M059J (cell line): Measurements from ENCODE around the gene SMURF1. TPM values are rescaled to one million over a fixed set of nuclear protein-coding genes. Genes with fewer than 3 reads are reported as not detected.

ENCODE experiments used
- DNase-seq: peaks from one replicate; pipeline ENCODE4 v3.0.0-alpha.2; 2012; ENCODE audit warnings: low read depth
- total RNA-seq: library from RNA; depleted of rRNA; stranded (reverse); fragments of >200 nt; shearing (Covaris generic); gene quantifications from 2 replicates; pipeline ENCODE4 v1.2.3, GENCODE V29; 2014

Gene SMURF1
- total RNA-seq, 1 experiment from 2014 or later, result 21.1 TPM

DNA sequence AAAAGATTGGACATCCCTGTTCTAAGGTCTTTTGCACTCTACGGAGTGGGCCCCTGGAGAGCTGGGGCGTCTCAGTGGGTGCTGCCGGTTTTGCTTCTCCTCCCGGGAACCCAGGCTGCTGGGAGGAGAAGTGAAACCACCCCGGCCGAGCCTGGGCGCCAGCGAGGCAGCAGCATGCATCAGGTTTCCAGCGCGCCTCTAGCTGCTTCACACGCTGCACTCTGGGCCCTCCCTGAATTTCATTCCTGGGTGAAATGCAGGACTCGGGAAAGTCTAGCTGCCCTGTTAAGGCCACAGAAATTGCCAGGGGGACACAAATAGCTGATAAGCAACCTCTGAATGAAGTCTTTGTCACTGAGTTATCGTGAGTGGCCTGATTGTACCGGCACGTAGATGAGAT lies 138.1 kb downstream of the SMURF1 start:
- DNase-seq, result no peak

GRCh38 chr7:99004781-99005500 lies 139.0 kb downstream of the SMURF1 start:
- no peak for DNase-seq

GRCh38 chr7:99004216-99004615 lies 139.7 kb downstream of the SMURF1 start:
- no peak for DNase-seq

- no peak for DNase-seq
Measured at GRCh38 chr7:99003419-99003818, 140.5 kb downstream of the SMURF1 start.

DNA sequence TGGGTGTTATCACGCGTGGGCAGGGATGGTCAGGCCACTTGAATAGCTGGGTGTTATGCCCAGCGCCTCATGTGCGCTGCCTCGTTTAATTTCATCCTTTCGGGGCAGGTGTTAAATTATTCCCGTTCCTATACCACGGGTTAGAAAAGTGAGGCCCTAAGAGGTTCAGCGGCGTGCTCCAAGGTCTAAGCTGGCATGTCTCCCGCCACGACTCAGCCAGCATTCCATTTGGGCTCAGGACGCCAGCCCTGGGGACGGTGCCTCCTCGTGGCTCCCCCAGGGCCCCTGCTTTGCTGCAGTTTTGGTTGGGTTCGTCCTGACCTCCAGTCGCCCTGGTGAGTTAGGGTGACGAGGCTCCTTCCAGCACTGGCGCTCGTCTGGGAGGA lies 141.1 kb downstream of the SMURF1 start:
- no peak for DNase-seq

GRCh38 chr7:99002148-99002826 lies 141.6 kb downstream of the SMURF1 start:
- no peak for DNase-seq

DNA sequence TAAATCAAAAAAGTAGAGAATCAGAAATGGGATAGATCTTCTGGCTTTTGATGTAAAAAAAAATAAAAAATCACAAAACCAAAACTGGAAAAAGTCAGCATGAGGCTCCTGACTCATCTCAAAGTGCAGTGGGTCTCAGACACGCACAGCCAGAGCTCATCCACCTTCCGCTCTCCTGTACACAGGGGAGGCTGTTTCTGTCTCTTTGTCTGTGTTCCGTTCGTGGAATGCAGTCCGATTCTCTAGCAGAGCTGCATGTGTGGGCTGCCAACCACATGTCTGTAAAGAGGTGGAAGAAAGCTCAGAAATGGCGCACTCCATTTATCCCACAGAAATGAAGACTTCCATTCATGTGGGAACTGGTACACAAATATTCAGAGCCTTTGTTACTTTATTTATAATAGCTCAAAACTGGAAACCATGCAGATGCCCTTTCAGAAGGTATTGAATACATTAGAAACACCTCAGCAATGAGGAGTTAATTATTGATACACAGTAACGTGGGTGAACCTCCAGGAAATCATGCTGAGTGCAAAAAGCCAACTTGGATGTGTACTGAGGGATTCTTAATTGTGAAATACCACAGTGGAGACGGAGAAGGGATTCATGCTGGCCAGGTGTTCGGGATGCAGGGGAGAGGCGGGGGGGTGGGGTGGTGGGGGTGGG lies 142.3 kb downstream of the SMURF1 start:
- no peak for DNase-seq

- DNase-seq, result no peak
Measured at GRCh38 chr7:99000904-99001465, 142.9 kb downstream of the SMURF1 start.

GRCh38 chr7:99000196-99000903 lies 143.6 kb downstream of the SMURF1 start:
- no peak for DNase-seq

GRCh38 chr7:98998821-98999725 lies 144.8 kb downstream of the SMURF1 start:
- DNase-seq, result no peak

- no peak for DNase-seq
Measured at GRCh38 chr7:98997846-98998245, 146.1 kb downstream of the SMURF1 start.

- no peak for DNase-seq
Measured at GRCh38 chr7:98996150-98996552, 147.8 kb downstream of the SMURF1 start.

DNA sequence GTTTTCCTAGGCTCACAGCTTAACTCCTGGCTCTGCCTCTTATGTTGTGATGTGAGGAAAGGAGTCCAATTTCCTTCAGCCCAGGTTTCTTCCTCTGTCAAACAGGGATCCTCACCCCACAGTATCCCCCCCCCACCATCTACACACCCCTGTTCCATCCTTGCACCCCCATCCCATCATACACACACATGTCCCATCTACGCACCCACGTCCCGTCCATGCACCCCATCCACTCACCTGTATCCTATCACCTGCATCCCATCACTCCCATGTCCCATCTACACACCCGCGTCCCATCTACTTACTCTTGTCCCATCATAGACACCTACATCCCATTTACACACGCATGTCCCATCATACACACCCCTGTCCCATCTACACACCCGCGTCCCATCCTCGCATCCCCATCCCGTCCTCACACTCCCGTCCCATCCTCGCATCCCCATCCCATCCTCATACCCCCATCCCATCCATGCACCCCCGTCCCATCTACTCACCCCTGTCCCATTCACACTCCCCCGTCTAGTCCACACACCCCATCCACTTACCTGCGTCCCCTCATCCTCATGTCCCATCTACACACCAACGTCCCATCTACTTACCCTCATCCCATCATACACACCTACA lies 148.3 kb downstream of the SMURF1 start:
- no peak for DNase-seq

DNA sequence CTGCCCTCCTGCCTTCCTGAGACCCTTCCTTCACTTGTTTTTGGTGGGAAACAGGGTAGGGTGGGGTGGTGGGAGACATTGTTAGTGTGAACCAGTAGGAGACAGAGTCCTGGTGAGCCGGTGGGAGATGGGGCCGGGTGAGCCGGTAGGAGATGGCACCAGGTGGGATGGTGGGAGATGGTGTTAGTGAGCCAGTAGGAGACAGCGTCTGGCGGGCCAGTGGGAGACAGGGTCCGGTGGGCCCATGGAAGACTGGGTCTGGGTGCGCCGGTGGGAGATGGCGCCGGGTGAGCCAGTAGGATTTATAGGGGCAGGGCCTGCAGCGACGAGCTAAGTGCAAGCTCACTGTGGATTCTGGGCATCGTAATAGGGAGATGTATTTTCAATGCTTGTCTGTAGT lies 148.8 kb downstream of the SMURF1 start:
- no peak for DNase-seq

DNA sequence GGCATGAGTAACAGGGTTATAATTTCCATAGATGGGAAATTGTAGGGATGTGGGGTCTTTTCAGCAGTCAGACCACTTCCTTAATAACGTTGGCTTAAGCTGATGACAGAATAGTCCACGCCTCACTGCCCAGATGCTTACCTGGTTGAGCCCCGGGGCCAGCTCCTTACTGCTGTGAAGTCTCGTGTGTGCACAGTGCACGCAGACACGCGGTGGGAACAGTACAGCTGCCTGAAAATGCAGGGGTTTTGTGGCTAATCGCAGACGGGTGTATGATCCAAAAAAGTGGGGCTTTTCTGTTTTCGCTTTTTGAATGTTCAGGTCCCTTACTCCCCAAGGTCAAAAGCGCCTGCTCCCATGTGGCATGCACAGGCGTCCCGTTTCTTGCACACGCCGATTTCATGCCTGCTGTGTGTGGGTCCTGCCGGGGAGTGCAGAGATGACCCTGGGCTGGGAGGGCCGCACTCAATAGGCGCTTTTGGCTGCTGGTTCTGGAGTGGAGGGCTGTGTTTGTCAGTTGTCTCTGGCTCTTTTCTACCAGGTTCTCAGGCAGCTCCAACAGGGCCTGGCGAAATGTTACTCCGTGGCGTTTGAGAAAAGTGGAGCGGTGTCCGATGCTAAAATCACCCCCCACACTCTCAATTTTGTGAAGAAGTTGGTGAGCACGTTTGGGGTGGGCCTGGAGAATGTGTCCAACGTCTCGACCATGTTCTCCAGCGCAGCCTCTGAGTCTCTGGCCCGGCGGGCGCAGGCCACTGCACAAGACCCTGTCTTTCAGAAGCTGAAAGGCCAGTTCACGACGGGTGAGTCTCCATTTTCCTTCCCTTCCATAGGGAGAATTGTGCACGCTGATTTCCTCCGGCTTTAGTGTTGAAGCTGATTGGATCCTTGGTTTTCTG lies 149.6 kb downstream of the SMURF1 start:
- DNase-seq, result no peak

DNA sequence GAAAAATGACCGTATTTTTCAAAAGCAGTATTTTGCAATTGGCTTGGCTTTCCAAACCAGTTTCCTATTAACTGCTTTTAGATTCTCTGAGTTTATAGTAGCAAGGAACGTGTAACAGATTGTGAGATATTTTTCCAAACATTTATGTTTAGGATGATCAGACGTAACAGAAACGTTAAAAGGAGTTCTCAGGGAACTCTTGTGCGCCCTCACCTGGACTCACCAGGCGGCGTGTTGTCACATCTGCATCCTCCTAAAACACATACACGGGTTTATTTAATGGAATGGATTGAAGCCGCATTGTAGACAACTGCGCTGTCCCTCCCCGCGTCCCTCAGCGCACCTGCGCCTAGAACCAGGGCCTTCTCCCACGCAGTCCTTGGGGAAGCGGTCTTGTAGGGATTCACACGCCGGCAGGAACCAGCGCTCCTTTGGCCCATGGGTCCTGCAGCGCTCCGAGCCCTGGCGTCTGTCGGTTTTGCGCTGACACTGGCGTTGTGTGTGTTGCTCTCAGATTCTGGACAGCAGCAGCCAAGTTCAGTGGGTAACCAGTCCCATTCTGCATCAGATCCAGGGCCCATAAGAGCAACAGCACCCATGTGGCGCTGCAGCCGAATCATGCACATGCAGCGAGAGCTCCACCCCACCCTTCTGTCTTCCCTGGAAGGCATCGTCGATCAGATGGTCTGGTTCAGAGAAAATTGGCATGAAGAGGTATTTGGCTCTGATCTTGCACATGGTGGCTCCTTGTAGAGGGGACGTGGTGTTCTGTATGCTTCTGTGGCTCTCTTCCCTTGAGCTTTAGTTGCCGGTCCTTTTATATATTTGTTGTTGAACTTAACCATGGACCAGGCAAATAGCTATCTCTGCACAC lies 150.6 kb downstream of the SMURF1 start:
- DNase-seq, result no peak

DNA sequence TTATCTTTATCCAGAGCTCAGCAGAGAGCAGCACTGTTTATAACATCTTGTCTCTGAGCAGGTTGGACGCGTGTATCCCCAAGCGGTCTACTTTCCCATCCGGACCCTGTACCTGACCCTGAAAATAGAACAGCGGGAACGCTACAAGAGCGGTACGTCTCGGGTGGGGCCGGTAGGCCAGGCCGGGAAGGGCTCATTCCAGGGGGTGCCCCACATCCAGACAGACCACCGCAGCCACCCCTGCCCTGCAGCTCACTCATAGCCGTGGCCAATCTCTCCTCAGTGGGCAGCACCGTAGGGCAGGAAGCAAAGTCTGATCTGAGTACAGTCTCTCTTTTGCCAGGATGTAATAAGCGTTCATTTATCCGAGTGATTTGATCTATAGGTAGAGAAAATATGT lies 151.8 kb downstream of the SMURF1 start:
- no peak for DNase-seq

GRCh38 chr7:98991141-98991540 lies 152.8 kb downstream of the SMURF1 start:
- no peak for DNase-seq
